HepG2 (cell line): ENCODE measurements around the gene ARMH1. TPM values are rescaled to one million over a fixed set of nuclear protein-coding genes. Genes with fewer than 3 reads are reported as not detected.

Source experiments
- KAT8 ChIP-seq: IDR thresholded peaks from 2 replicates; pipeline ENCODE4 v1.6.1; 2016; ENCODE audit warnings: missing genetic modification reagents, missing compliant biosample characterization
- MBNL3 ChIP-seq: fragments of 250-450 bp; sonication (Bioruptor Pico); conservative IDR thresholded peaks from 2 replicates; pipeline ENCODE4 v1.8.0; 2022; ENCODE audit warnings: mild to moderate bottlenecking, inconsistent platforms
- MXD4 ChIP-seq: IDR thresholded peaks from 2 replicates; pipeline ENCODE4 v1.6.1; 2016; ENCODE audit warnings: mild to moderate bottlenecking, missing biosample characterization, missing genetic modification reagents
- NFYC ChIP-seq: IDR thresholded peaks from 2 replicates; pipeline ENCODE4 v1.6.1; 2016; ENCODE audit warnings: missing genetic modification reagents, missing compliant biosample characterization
- REST ChIP-seq, 2 experiments: IDR thresholded peaks; 2 replicates each; pipeline ENCODE4 v1.6.1; 2011 to 2012; ENCODE audit warnings: low read length in 2 of 2, borderline replicate concordance in 1 of 2, low read depth in 1 of 2, mild to moderate bottlenecking in 1 of 2, moderate library complexity in 1 of 2
- SATB2 ChIP-seq: sonication (generic); formaldehyde crosslinking; IDR thresholded peaks from 2 replicates; pipeline ENCODE4 v1.5.0; 2020; ENCODE audit warnings: missing genetic modification reagents
- SOX13 ChIP-seq, 3 experiments: fragments of 450-650 bp in 1 of 3; sonication (generic) in 1 of 3; formaldehyde crosslinking in 1 of 3; IDR thresholded peaks in 2 of 3; conservative IDR thresholded peaks in 1 of 3; 2 replicates each; pipeline versions ENCODE4 v1.5.0 to v1.6.1; 2016 to 2020; ENCODE audit warnings: antibody characterized with exemption in 1 of 3, mild to moderate bottlenecking in 1 of 3, missing compliant biosample characterization in 1 of 3, missing genetic modification reagents in 1 of 3, moderate library complexity in 1 of 3
- TERF1 ChIP-seq: sonication (generic); formaldehyde crosslinking; IDR thresholded peaks from 2 replicates; pipeline ENCODE4 v1.8.0; 2022; ENCODE audit warnings: mild to moderate bottlenecking, missing genetic modification reagents, moderate library complexity
- TMF1 ChIP-seq: sonication (generic); formaldehyde crosslinking; IDR thresholded peaks from 2 replicates; pipeline ENCODE4 v1.8.1; 2022; ENCODE audit warnings: low read depth, missing genetic modification reagents
- U2AF1 ChIP-seq: fragments of 200-400 bp; formaldehyde crosslinking; optimal IDR thresholded peaks from 2 replicates; pipeline ENCODE3; 2017; ENCODE audit warnings: mild to moderate bottlenecking, low read depth, low read length
- ZBTB33 ChIP-seq: sonication (generic); formaldehyde crosslinking; IDR thresholded peaks from 2 replicates; pipeline ENCODE4 v1.4.0; 2020; ENCODE audit warnings: missing genetic modification reagents
- ZBTB42 ChIP-seq: sonication (generic); formaldehyde crosslinking; IDR thresholded peaks from 2 replicates; pipeline ENCODE4 v1.5.0; 2020; ENCODE audit warnings: mild to moderate bottlenecking, missing genetic modification reagents
- ZNF18 ChIP-seq: sonication (generic); formaldehyde crosslinking; IDR thresholded peaks from 2 replicates; pipeline ENCODE4 v1.8.0; 2022; ENCODE audit warnings: mild to moderate bottlenecking, missing genetic modification reagents; ENCODE audit not compliant: insufficient replicate concordance
- ZNF547 ChIP-seq: sonication (generic); formaldehyde crosslinking; IDR thresholded peaks from 2 replicates; pipeline ENCODE4 v1.5.1; 2020; ENCODE audit warnings: mild to moderate bottlenecking, missing genetic modification reagents
- ZNF557 ChIP-seq: sonication (generic); formaldehyde crosslinking; IDR thresholded peaks from 2 replicates; pipeline ENCODE4 v1.4.0; 2020; ENCODE audit warnings: missing genetic modification reagents
- ZNF710 ChIP-seq: sonication (generic); formaldehyde crosslinking; IDR thresholded peaks from 2 replicates; pipeline ENCODE4 v1.5.0; 2020; ENCODE audit warnings: mild to moderate bottlenecking, missing genetic modification reagents, borderline replicate concordance
- ZNF800 ChIP-seq: sonication (generic); formaldehyde crosslinking; IDR thresholded peaks from 2 replicates; pipeline ENCODE4 v1.4.0; 2020; ENCODE audit warnings: missing genetic modification reagents
- polyA plus RNA-seq, 8 experiments: library from polyadenylated mRNA; depleted of rRNA in 3 of 8; stranded (reverse) in 7 of 8; unstranded in 1 of 8; fragments of >200 nt; fragmentation: Illumina TruSeq in 4 of 8; extraction: Trizol in 4 of 8; gene quantifications; 2 replicates each; pipeline versions ENCODE4 v1.2.1 to v1.2.3, GENCODE V29; 2011 to 2016; ENCODE audit warnings: low read depth in 4 of 8, missing spikeins in 1 of 8, mixed read lengths in 1 of 8; ENCODE audit not compliant: insufficient read depth in 1 of 8
- total RNA-seq, 5 experiments: library from RNA; depleted of rRNA; stranded (reverse); fragments of >200 nt; fragmentation: Illumina TruSeq; extraction: Trizol; gene quantifications; 2 replicates each; pipeline ENCODE4 v1.2.3, GENCODE V29; 2016; ENCODE audit warnings: low read depth in 1 of 5

The ARMH1 gene
- total and polyA plus RNA-seq, 2 of the 13 experiments (the other 11 are each of a cell fraction or from before 2014, with no cell fraction given), result 0.69 TPM; not detected in 1

GRCh38 chr1:44662683-44663030 lies 11.9 kb upstream of the ARMH1 start (continued):
- TF ChIP-seq REST (IDR thresholded peaks at IDR 0.05; ENCODE audit: borderline replicate concordance in 1 of 2, low read depth in 1 of 2, low read length in 2 of 2) (no peak), ZBTB33 (CRISPR knock-in tag) (no peak), TERF1 (CRISPR knock-in tag) (no peak), MXD4 (CRISPR knock-in tag) (no peak), MBNL3 (CRISPR knock-in tag) (no peak), TMF1 (CRISPR knock-in tag) (no peak), ZNF547 (CRISPR knock-in tag) (no peak), ZNF710 (CRISPR knock-in tag) (no peak), NFYC (CRISPR knock-in tag) (no peak), ZBTB42 (CRISPR knock-in tag) (peak; percentile 67; the same call in 1 of the 2 replicates), ZNF557 (CRISPR knock-in tag) (no peak), SATB2 (no peak), SOX13 (IDR thresholded peaks at IDR 0.05) (no peak), SOX13 (CRISPR knock-in tag; conservative IDR thresholded peaks at IDR 0.05 in 1 of 2, IDR thresholded peaks at IDR 0.05 in 1 of 2) (0 out of 4 replicates have a peak, but pooled peaks of 1 of the 2 experiments have one; percentile 11), U2AF1 (no peak), ZNF18 (CRISPR knock-in tag) (no peak), ZNF800 (CRISPR knock-in tag) (no peak), KAT8 (CRISPR knock-in tag) (no peak)
